Mesendoderm (in vitro differentiated cells): Measurements from ENCODE around the gene APOC3.

Experiments used
- DNase-seq: peaks from one replicate; pipeline ENCODE4 v3.0.0; 2013
- H2AK5ac ChIP-seq: 2 replicates; pipeline ENCODE4 v1.6.1; 2013; ENCODE audit warnings: low read length, inconsistent platforms
- H2BK120ac ChIP-seq: 2 replicates; pipeline ENCODE4 v1.6.1; 2013; ENCODE audit warnings: low read depth, mild to moderate bottlenecking, low read length, moderate library complexity, mixed read lengths
- H2BK15ac ChIP-seq: replicated peaks from 2 replicates; pipeline ENCODE4 v1.6.1; 2013; ENCODE audit warnings: low read depth, mild to moderate bottlenecking, moderate library complexity
- H2BK5ac ChIP-seq: 2 replicates; pipeline ENCODE4 v1.6.1; 2013; ENCODE audit warnings: low read length, inconsistent platforms
- H3K18ac ChIP-seq: 2 replicates; pipeline ENCODE4 v1.6.1; 2013; ENCODE audit warnings: mild to moderate bottlenecking, low read length, mixed read lengths
- H3K23ac ChIP-seq: one replicate; pipeline ENCODE4 v1.6.1; 2013; ENCODE audit warnings: low read length
- H3K27ac ChIP-seq: 2 replicates; pipeline ENCODE4 v1.5.1; 2013; ENCODE audit warnings: low read depth, mild to moderate bottlenecking, inconsistent platforms, low read length, moderate library complexity
- H3K27me3 ChIP-seq: 2 replicates; pipeline ENCODE4 v1.6.1; 2013; ENCODE audit warnings: low read length, control low read depth, mild to moderate bottlenecking, inconsistent platforms; ENCODE audit not compliant: insufficient read depth, poor library complexity
- H3K36me3 ChIP-seq: 2 replicates; pipeline ENCODE4 v1.6.1; 2013; ENCODE audit warnings: low read length, inconsistent platforms; ENCODE audit not compliant: control insufficient read depth, insufficient read depth
- H3K4ac ChIP-seq: one replicate; pipeline ENCODE4 v1.6.1; 2013; ENCODE audit warnings: low read depth, mild to moderate bottlenecking, low read length, moderate library complexity
- H3K4me1 ChIP-seq: 2 replicates; pipeline ENCODE4 v1.6.1; 2013; ENCODE audit warnings: low read depth, low read length, inconsistent platforms; ENCODE audit not compliant: control insufficient read depth
- H3K4me2 ChIP-seq: 2 replicates; pipeline ENCODE4 v1.6.1; 2013; ENCODE audit warnings: low read length
- H3K4me3 ChIP-seq: 2 replicates; pipeline ENCODE4 v1.5.1; 2013; ENCODE audit warnings: mild to moderate bottlenecking, low read length
- H3K56ac ChIP-seq: one replicate; pipeline ENCODE4 v1.6.1; 2013; ENCODE audit warnings: low read length
- H3K79me1 ChIP-seq: 2 replicates; pipeline ENCODE4 v1.6.1; 2013; ENCODE audit warnings: low read length, inconsistent platforms
- H3K79me2 ChIP-seq: 2 replicates; pipeline ENCODE4 v1.6.1; 2013; ENCODE audit warnings: mild to moderate bottlenecking, low read length; ENCODE audit not compliant: control insufficient read depth, insufficient read depth
- H3K9ac ChIP-seq: 2 replicates; pipeline ENCODE4 v1.6.1; 2013; ENCODE audit warnings: low read length, inconsistent platforms
- H4K5ac ChIP-seq: one replicate; pipeline ENCODE4 v1.6.1; 2013; ENCODE audit warnings: low read length
- H4K8ac ChIP-seq: one replicate; pipeline ENCODE4 v1.6.1; 2013; ENCODE audit warnings: low read depth, mild to moderate bottlenecking, control low read depth, low read length, moderate library complexity
- WGBS: extraction: QIAGEN DNeasy Blood & Tissue Kit; methylation state at CpG from one replicate; pipeline ENCODE4 v1.1.7; 2013; ENCODE audit warnings: low lambda C conversion rate, missing lambda C conversion rate; ENCODE audit not compliant: insufficient coverage; ENCODE audit errors: extremely low coverage; 5-methylcytosine and 5-hydroxymethylcytosine counted together

APOC3 gene

GRCh38 chr11:116823031-116823843, 6.5 kb upstream of the APOC3 start, which contains the start of gene APOA4:
TSS of gene APOA4 (minus strand) at chr11:116823304. CDS start at chr11:116823191, 113 bp downstream.
- H2BK120ac ChIP-seq: no peak within 1 kb of the TSS
- no peak within 1 kb of the TSS for H3K18ac ChIP-seq
- no peak within 1 kb of the TSS for H2AK5ac ChIP-seq
- H3K36me3 ChIP-seq: no peaks in the 10 kb centered on the region
- no peak within 1 kb of the TSS for H4K8ac ChIP-seq
- no peak within 1 kb of the TSS for H3K4me2 ChIP-seq
- no peak within 1 kb of the TSS for H2BK15ac ChIP-seq
- H3K4me1 ChIP-seq: no peaks in the 10 kb centered on the region
- no peak within 1 kb of the TSS for H3K23ac ChIP-seq
- H3K9ac ChIP-seq: no peak within 1 kb of the TSS
- no peak within 1 kb of the TSS for H2BK5ac ChIP-seq
- DNase-seq: no peak
- H3K56ac ChIP-seq: no peak within 1 kb of the TSS
- no peaks in the 10 kb centered on the region for H3K79me1 ChIP-seq
- no peak within 1 kb of the TSS for H3K4ac ChIP-seq
- H3K79me2 ChIP-seq: no peaks in the 10 kb centered on the region
- no peak within 1 kb of the TSS for H4K5ac ChIP-seq
- no peaks in the 10 kb centered on the region for H3K27me3 ChIP-seq
- H3K27ac ChIP-seq: no peak within 1 kb of the TSS
- no CpG with 5 or more reads among the region's 16 CpGs for WGBS
- no peak within 1 kb of the TSS for H3K4me3 ChIP-seq

- Histone ChIP-seq H3K79me1 (no peaks in the 10 kb centered on the region), H2BK120ac (no peak overlapping the region), H2BK15ac (no peak overlapping the region), H3K18ac (no peak overlapping the region), H3K4me3 (no peak overlapping the region), H3K56ac (no peak overlapping the region), H3K27ac (no peak overlapping the region), H2BK5ac (no peak overlapping the region), H3K4me1 (no peaks in the 10 kb centered on the region), H2AK5ac (no peak overlapping the region), H3K79me2 (no peaks in the 10 kb centered on the region), H3K36me3 (no peaks in the 10 kb centered on the region), H3K9ac (no peak overlapping the region), H3K4me2 (no peak overlapping the region), H3K4ac (no peak overlapping the region), H4K8ac (no peak overlapping the region), H3K23ac (no peak overlapping the region), H3K27me3 (no peaks in the 10 kb centered on the region), H4K5ac (no peak overlapping the region)
- WGBS: no CpG with 5 or more reads among the region's 5 CpGs
- no peak for DNase-seq
Measured at GRCh38 chr11:116825434-116825833, 4.3 kb upstream of the APOC3 start.

GRCh38 chr11:116825854-116826750, 3.6 kb upstream of the APOC3 start:
- no peak overlapping the region for H3K9ac ChIP-seq
- H3K4me2 ChIP-seq: no peak overlapping the region
- no peak overlapping the region for H3K27ac ChIP-seq
- H2BK120ac ChIP-seq: no peak overlapping the region
- H3K4ac ChIP-seq: no peak overlapping the region
- H3K27me3 ChIP-seq: no peaks in the 10 kb centered on the region
- H2AK5ac ChIP-seq: no peak overlapping the region
- no CpG with 5 or more reads among the region's 22 CpGs for WGBS
- no peak overlapping the region for H3K4me3 ChIP-seq
- no peak overlapping the region for H3K18ac ChIP-seq
- H3K56ac ChIP-seq: no peak overlapping the region
- no peak overlapping the region for H4K8ac ChIP-seq
- H4K5ac ChIP-seq: no peak overlapping the region
- H3K79me2 ChIP-seq: no peaks in the 10 kb centered on the region
- H3K36me3 ChIP-seq: no peaks in the 10 kb centered on the region
- H3K23ac ChIP-seq: no peak overlapping the region
- H2BK5ac ChIP-seq: no peak overlapping the region
- DNase-seq: no peak
- no peak overlapping the region for H2BK15ac ChIP-seq
- H3K4me1 ChIP-seq: no peaks in the 10 kb centered on the region
- H3K79me1 ChIP-seq: no peaks in the 10 kb centered on the region

GRCh38 chr11:116826751-116827431, 2.8 kb upstream of the APOC3 start:
- Histone ChIP-seq H3K23ac (no peak overlapping the region), H3K27ac (no peak overlapping the region)
- no peak for DNase-seq

GRCh38 chr11:116827461-116827860, 2.2 kb upstream of the APOC3 start:
- no CpG with 5 or more reads among the region's 6 CpGs for WGBS
- H3K23ac ChIP-seq: no peak overlapping the region
- no peaks in the 10 kb centered on the region for H3K27me3 ChIP-seq

More at GRCh38 chr11:116826751-116827431, 2.8 kb upstream of the APOC3 start:
- Histone ChIP-seq H3K79me2 (no peaks in the 10 kb centered on the region), H2BK120ac (no peak overlapping the region), H3K36me3 (no peaks in the 10 kb centered on the region), H2AK5ac (no peak overlapping the region), H2BK5ac (no peak overlapping the region), H3K79me1 (no peaks in the 10 kb centered on the region), H3K9ac (no peak overlapping the region), H3K4me2 (no peak overlapping the region), H4K5ac (no peak overlapping the region), H3K27me3 (no peaks in the 10 kb centered on the region), H3K56ac (no peak overlapping the region), H3K4me1 (no peaks in the 10 kb centered on the region), H2BK15ac (no peak overlapping the region), H3K4me3 (no peak overlapping the region), H3K4ac (no peak overlapping the region), H4K8ac (no peak overlapping the region), H3K18ac (no peak overlapping the region)
- WGBS: no CpG with 5 or more reads among the region's 9 CpGs

More at GRCh38 chr11:116827461-116827860, 2.2 kb upstream of the APOC3 start:
- Histone ChIP-seq H3K27ac (no peak overlapping the region), H3K56ac (no peak overlapping the region), H3K79me1 (no peaks in the 10 kb centered on the region), H3K36me3 (no peaks in the 10 kb centered on the region), H3K4me2 (no peak overlapping the region), H2BK120ac (no peak overlapping the region), H3K4me3 (no peak overlapping the region), H2AK5ac (no peak overlapping the region), H3K4me1 (no peaks in the 10 kb centered on the region), H3K4ac (no peak overlapping the region), H4K8ac (no peak overlapping the region), H3K79me2 (no peaks in the 10 kb centered on the region), H3K18ac (no peak overlapping the region), H2BK5ac (no peak overlapping the region), H3K9ac (no peak overlapping the region), H4K5ac (no peak overlapping the region), H2BK15ac (no peak overlapping the region)
- no peak for DNase-seq
